ENCODE measurements around the gene SETD1B. TPM values are rescaled to one million over a fixed set of nuclear protein-coding genes. Genes with fewer than 3 reads are reported as not detected.
"Not testable (repeated sequence)": the region's sequence is repeated elsewhere in the genome, so short reads cannot be mapped to it uniquely, and the experiment has no call there.

The SETD1B gene
- 1.8 and 2.5 TPM in 2 replicates for total RNA-seq

- no peak for DNase-seq (ENCODE audit: low read depth, low spot score)
Observed at GRCh38 chr12:121803861-121804416, at the start of gene SETD1B. SETD1B (plus strand) TSS chr12:121804009; CDS start chr12:121804738, 729 bp downstream.

GRCh38 chr12:121754836-121755235 lies 49.0 kb upstream of the SETD1B start:
- DNase-seq (ENCODE audit: low read depth, low spot score) = no peak

- no peak for DNase-seq (ENCODE audit: low read depth, low spot score)
Observed at GRCh38 chr12:121755591-121755990, 48.2 kb upstream of the SETD1B start.

GRCh38 chr12:121758536-121758935 lies 45.3 kb upstream of the SETD1B start:
- not testable (repeated sequence) for DNase-seq (ENCODE audit: low read depth, low spot score)

GRCh38 chr12:121762269-121762668 lies 41.5 kb upstream of the SETD1B start:
- DNase-seq (ENCODE audit: low read depth, low spot score) = no peak

- no peak for DNase-seq (ENCODE audit: low read depth, low spot score)
Observed at GRCh38 chr12:121764808-121765207, 39.0 kb upstream of the SETD1B start.

GRCh38 chr12:121765573-121765972 lies 38.2 kb upstream of the SETD1B start:
- no peak for DNase-seq (ENCODE audit: low read depth, low spot score)

- no peak for DNase-seq (ENCODE audit: low read depth, low spot score)
Observed at GRCh38 chr12:121766290-121767039, 37.3 kb upstream of the SETD1B start.

GRCh38 chr12:121767525-121768016 lies 36.2 kb upstream of the SETD1B start:
- no peak for DNase-seq (ENCODE audit: low read depth, low spot score)

- no peak for DNase-seq (ENCODE audit: low read depth, low spot score)
Observed at GRCh38 chr12:121769297-121769830, 34.4 kb upstream of the SETD1B start.

- no peak for DNase-seq (ENCODE audit: low read depth, low spot score)
Observed at GRCh38 chr12:121769831-121770301, 33.9 kb upstream of the SETD1B start.

- DNase-seq (ENCODE audit: low read depth, low spot score) = no peak
Observed at GRCh38 chr12:121770388-121770787, 33.4 kb upstream of the SETD1B start.

GRCh38 chr12:121770813-121771625 lies 32.8 kb upstream of the SETD1B start:
- DNase-seq (ENCODE audit: low read depth, low spot score) = no peak

- no peak for DNase-seq (ENCODE audit: low read depth, low spot score)
Observed at GRCh38 chr12:121773011-121773777, 30.6 kb upstream of the SETD1B start.

- DNase-seq (ENCODE audit: low read depth, low spot score) = no peak
Observed at GRCh38 chr12:121774968-121775474, 28.8 kb upstream of the SETD1B start.

GRCh38 chr12:121775501-121775900 lies 28.3 kb upstream of the SETD1B start:
- no peak for DNase-seq (ENCODE audit: low read depth, low spot score)

- DNase-seq (ENCODE audit: low read depth, low spot score) = no peak
Observed at GRCh38 chr12:121776190-121777098, 27.4 kb upstream of the SETD1B start.

GRCh38 chr12:121778567-121779421 lies 25.0 kb upstream of the SETD1B start:
- no peak for DNase-seq (ENCODE audit: low read depth, low spot score)

- no peak for DNase-seq (ENCODE audit: low read depth, low spot score)
Observed at GRCh38 chr12:121779422-121779895, 24.4 kb upstream of the SETD1B start.

Measured in pulmonary artery endothelial cell (primary cell).